Chondrocyte (in vitro differentiated cells): ENCODE results near the gene SLC22A9. TPM values are rescaled to one million over a fixed set of nuclear protein-coding genes. Genes with fewer than 3 reads are reported as not detected.
A peak's percentile ranks its signal among the peaks of the same experiment; 100 is the strongest.

Experiments used
- DNase-seq: peaks from one replicate; pipeline ENCODE4 v3.0.0; 2021; ENCODE audit warnings: mixed read lengths, low spot score
- H3K27ac Mint-ChIP-seq: one replicate; pipeline ENCODE4 v1.8.0; 2021; ENCODE audit warnings: mild to moderate bottlenecking, moderate library complexity, mixed read lengths; ENCODE audit not compliant: unreplicated experiment
- H3K27me3 Mint-ChIP-seq: 2 replicates; pipeline ENCODE4 v1.8.0; 2021; ENCODE audit warnings: low read depth, mixed read lengths
- H3K36me3 Mint-ChIP-seq: 2 replicates; pipeline ENCODE4 v1.8.0; 2021; ENCODE audit warnings: low read depth, mixed read lengths
- H3K4me1 Mint-ChIP-seq: 2 replicates; pipeline ENCODE4 v1.8.0; 2021; ENCODE audit warnings: low read depth, mild to moderate bottlenecking, mixed read lengths
- H3K4me3 Mint-ChIP-seq: one replicate; pipeline ENCODE4 v1.8.0; 2021; ENCODE audit warnings: mild to moderate bottlenecking, moderate library complexity, mixed read lengths; ENCODE audit not compliant: unreplicated experiment
- H3K9me3 Mint-ChIP-seq: 2 replicates; pipeline ENCODE4 v1.8.0; 2021; ENCODE audit warnings: low read depth, mixed read lengths
- CTCF ChIP-seq: fragments of 200-600 bp; sonication (generic); IDR thresholded peaks from 2 replicates; pipeline ENCODE4 v1.5.0; 2021; ENCODE audit warnings: antibody characterized with exemption, mild to moderate bottlenecking, moderate library complexity
- total RNA-seq: library from RNA; stranded (reverse); gene quantifications from 3 replicates; pipeline ENCODE4 v1.2.1, GENCODE V29; 2021

The SLC22A9 gene
- total RNA-seq, 1 donor from 2014 or later: not detected

GRCh38 chr11:63362196-63362793 is 7.3 kb upstream of the SLC22A9 start:
- Mint-ChIP-seq H3K36me3 (no peaks in the 10 kb centered on the region), H3K27ac (no peak overlapping the region), H3K9me3 (peaks cover 27% of the 10 kb centered on the region), H3K4me3 (no peak overlapping the region), H3K27me3 (no peaks in the 10 kb centered on the region), H3K4me1 (no peaks in the 10 kb centered on the region)
- DNase-seq: no peak
- TF ChIP-seq CTCF: no peak

GRCh38 chr11:63369971-63370588 is 495 bp downstream of the SLC22A9 start:
- Mint-ChIP-seq H3K36me3 (no peaks in the 10 kb centered on the region), H3K4me3 (no peak overlapping the region), H3K27me3 (peaks cover 7% of the 10 kb centered on the region), H3K9me3 (no peaks in the 10 kb centered on the region), H3K27ac (no peak overlapping the region), H3K4me1 (no peaks in the 10 kb centered on the region)
- DNase-seq: peak; percentile 28
- TF ChIP-seq CTCF: no peak

DNA sequence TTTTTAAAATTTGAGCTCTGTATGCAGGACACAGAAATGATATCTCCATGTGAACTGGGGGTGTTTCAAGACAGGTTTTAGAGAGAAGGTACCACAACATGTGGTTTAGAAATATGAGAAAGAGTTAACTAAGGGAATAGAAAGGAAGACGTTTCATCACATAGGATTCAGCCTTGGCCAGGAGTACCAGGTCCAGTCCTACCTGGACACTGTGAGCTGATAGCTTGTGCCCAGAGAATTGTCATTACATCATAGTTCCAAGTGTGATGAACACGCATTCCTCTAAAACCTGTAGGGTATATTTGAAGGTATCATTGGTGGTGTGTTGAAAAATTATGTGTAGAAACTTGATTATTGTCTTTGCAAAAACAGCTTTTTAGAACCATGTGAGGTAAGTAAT is 1.8 kb downstream of the SLC22A9 start:
- peaks cover 14% of the 10 kb centered on the region for H3K27me3 Mint-ChIP-seq
- no peaks in the 10 kb centered on the region for H3K9me3 Mint-ChIP-seq
- H3K36me3 Mint-ChIP-seq: no peaks in the 10 kb centered on the region
- no peak for DNase-seq
- no peaks in the 10 kb centered on the region for H3K4me1 Mint-ChIP-seq
- no peak for TF ChIP-seq CTCF
- H3K4me3 Mint-ChIP-seq: no peak overlapping the region
- H3K27ac Mint-ChIP-seq: no peak overlapping the region

GRCh38 chr11:63375434-63375833 is 5.8 kb downstream of the SLC22A9 start:
- peaks cover 30% of the 10 kb centered on the region for H3K27me3 Mint-ChIP-seq
- DNase-seq: no peak
- H3K4me1 Mint-ChIP-seq: no peaks in the 10 kb centered on the region
- H3K9me3 Mint-ChIP-seq: no peaks in the 10 kb centered on the region
- H3K4me3 Mint-ChIP-seq: no peak overlapping the region
- no peak overlapping the region for H3K27ac Mint-ChIP-seq
- TF ChIP-seq CTCF: no peak
- H3K36me3 Mint-ChIP-seq: no peaks in the 10 kb centered on the region

DNA sequence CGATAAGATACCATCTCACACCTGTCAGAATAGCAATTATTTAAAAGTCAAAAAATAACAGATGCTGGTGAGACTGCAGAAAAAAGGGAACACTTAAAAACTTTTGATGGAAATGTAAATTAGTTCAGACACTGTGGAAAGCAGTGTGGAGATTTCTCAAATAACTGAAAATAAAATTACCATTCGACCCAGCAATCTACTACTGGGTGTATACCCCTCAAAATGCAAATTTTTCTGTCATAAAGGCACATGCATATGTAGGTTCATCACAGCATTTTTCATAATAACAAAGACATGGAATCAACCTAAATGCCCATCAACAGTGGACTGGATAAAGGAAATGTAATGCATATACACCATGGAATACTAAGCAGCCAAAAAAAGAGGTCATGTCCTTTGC is 10.5 kb downstream of the SLC22A9 start:
- H3K27me3 Mint-ChIP-seq: peaks cover 25% of the 10 kb centered on the region
- peaks cover 4% of the 10 kb centered on the region for H3K9me3 Mint-ChIP-seq
- H3K4me3 Mint-ChIP-seq: no peak overlapping the region
- H3K4me1 Mint-ChIP-seq: no peaks in the 10 kb centered on the region
- H3K27ac Mint-ChIP-seq: no peak overlapping the region
- TF ChIP-seq CTCF: no peak
- H3K36me3 Mint-ChIP-seq: no peaks in the 10 kb centered on the region
- no peak for DNase-seq
